Vagina (tissue), 2 donors: ENCODE results near the gene NEK6.

Source experiments
- POLR2A ChIP-seq, 2 donors: fragments of 450-650 bp; IDR thresholded peaks; one replicate each; pipeline ENCODE4 v1.6.1; 2017; ENCODE audit warnings: antibody characterized with exemption in 2 of 2, mild to moderate bottlenecking in 2 of 2, moderate library complexity in 2 of 2
- POLR2AphosphoS5 ChIP-seq, 2 donors: sonication (generic); formaldehyde crosslinking; IDR thresholded peaks; one replicate each; pipeline ENCODE4 v1.9.0; 2017; ENCODE audit warnings: antibody characterized with exemption in 2 of 2, mild to moderate bottlenecking in 2 of 2, low read depth in 1 of 2; ENCODE audit not compliant: insufficient read depth in 1 of 2
- TF ChIP-seq, protein P1 (sequence below), 3 experiments: fragments of 450-650 bp in 2 of 3; fragments of 200-600 bp in 1 of 3; sonication (generic) in 1 of 3; IDR thresholded peaks; one replicate each; pipeline ENCODE4 v1.5.1; 2017 to 2019; ENCODE audit warnings: antibody characterized with exemption in 3 of 3, mild to moderate bottlenecking in 2 of 3, moderate library complexity in 2 of 3

DNA sequence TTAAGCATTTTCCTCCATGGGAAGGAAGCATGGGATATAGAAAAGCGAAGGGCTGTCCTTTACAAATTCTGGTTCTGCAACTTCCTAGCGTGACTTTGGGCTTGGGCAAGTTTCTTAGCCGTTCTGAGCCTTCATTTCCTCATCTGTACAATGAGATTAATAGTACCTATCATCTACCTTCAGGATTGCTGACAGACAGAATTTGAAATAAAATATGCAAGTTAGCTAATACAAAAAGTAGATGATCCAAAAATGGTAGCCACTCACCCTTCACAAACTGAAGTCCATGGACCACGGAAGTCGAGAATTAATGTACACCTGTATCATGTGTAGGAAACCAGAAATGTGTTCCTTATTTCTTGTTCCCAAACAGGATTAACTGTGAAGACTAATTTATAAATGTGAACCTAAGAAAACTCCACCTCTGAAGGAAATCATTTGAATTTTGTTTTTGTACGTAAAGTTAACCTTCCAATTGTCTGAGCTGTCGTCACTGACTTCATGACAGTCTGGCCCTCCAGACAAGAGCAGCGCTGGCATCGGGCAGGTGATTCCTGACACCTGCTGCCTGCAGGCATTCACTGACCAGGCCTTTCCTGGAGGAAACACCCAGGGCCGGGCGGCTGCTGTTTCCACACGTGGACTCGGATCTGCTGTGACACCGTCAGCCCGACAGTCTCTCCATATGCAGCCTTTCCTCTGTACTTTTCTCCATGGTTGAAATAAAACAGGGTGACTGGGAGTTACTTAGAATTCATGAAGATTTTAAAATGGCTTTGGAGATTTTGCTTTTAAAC, 94.1 kb downstream of the NEK6 start:
- TF ChIP-seq, protein P1, sequence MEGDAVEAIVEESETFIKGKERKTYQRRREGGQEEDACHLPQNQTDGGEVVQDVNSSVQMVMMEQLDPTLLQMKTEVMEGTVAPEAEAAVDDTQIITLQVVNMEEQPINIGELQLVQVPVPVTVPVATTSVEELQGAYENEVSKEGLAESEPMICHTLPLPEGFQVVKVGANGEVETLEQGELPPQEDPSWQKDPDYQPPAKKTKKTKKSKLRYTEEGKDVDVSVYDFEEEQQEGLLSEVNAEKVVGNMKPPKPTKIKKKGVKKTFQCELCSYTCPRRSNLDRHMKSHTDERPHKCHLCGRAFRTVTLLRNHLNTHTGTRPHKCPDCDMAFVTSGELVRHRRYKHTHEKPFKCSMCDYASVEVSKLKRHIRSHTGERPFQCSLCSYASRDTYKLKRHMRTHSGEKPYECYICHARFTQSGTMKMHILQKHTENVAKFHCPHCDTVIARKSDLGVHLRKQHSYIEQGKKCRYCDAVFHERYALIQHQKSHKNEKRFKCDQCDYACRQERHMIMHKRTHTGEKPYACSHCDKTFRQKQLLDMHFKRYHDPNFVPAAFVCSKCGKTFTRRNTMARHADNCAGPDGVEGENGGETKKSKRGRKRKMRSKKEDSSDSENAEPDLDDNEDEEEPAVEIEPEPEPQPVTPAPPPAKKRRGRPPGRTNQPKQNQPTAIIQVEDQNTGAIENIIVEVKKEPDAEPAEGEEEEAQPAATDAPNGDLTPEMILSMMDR (IDR thresholded peaks at IDR 0.05) = no peak
- no peak for TF ChIP-seq POLR2A (IDR thresholded peaks at IDR 0.05)
- no peak for TF ChIP-seq POLR2AphosphoS5 (IDR thresholded peaks at IDR 0.05; ENCODE audit: insufficient read depth in 1 of 2, low read depth in 1 of 2)
